HFF-Myc (cell line): Measurements from ENCODE around the gene SOWAHB.

ENCODE experiments used
- DNase-seq: peaks from one replicate; pipeline ENCODE4 v3.0.0-alpha.2; 2011; ENCODE audit warnings: low read depth; ENCODE audit errors: extremely low read depth
- H3K4me3 ChIP-seq: replicated peaks from 2 replicates; pipeline ENCODE4 v1.5.1; 2011; ENCODE audit warnings: low read depth, mild to moderate bottlenecking, control low read depth, low read length
- CTCF ChIP-seq: IDR thresholded peaks from 2 replicates; pipeline ENCODE4 v1.5.1; 2012; ENCODE audit warnings: mild to moderate bottlenecking, low read depth, low read length, control low read depth; ENCODE audit errors: missing control alignments

SOWAHB gene

GRCh38 chr4:76909711-76910110 lies 11.8 kb upstream of the SOWAHB start:
- TF ChIP-seq CTCF: no peak
- no peak overlapping the region for H3K4me3 ChIP-seq
- no peak for DNase-seq

- H3K4me3 ChIP-seq: no peak overlapping the region
- TF ChIP-seq CTCF: no peak
- no peak for DNase-seq
Observed at GRCh38 chr4:76905521-76905920, 7.6 kb upstream of the SOWAHB start.

- TF ChIP-seq CTCF: no peak
- DNase-seq: no peak
- no peak overlapping the region for H3K4me3 ChIP-seq
Observed at GRCh38 chr4:76904646-76905190, 6.8 kb upstream of the SOWAHB start.

- TF ChIP-seq CTCF: no peak
- H3K4me3 ChIP-seq: no peak overlapping the region
- DNase-seq: no peak
Observed at GRCh38 chr4:76902233-76902890, 4.4 kb upstream of the SOWAHB start.

- no peak for DNase-seq
- TF ChIP-seq CTCF: no peak
- H3K4me3 ChIP-seq: no peak overlapping the region
Observed at GRCh38 chr4:76898949-76899645, 1.2 kb upstream of the SOWAHB start.

GRCh38 chr4:76898385-76898692 lies 395 bp upstream of the SOWAHB start:
- DNase-seq: no peak
- no peak overlapping the region for H3K4me3 ChIP-seq
- no peak for TF ChIP-seq CTCF
